ENCODE data around the gene RTL9.
"Not testable (repeated sequence)": the region's sequence is repeated elsewhere in the genome, so short reads cannot be mapped to it uniquely, and the experiment has no call there.

- TF ChIP-seq EZH2 (IDR thresholded peaks at IDR 0.05; ENCODE audit: borderline replicate concordance, low read length); CTCF (conservative IDR thresholded peaks at IDR 0.05 in 1 of 2, IDR thresholded peaks at IDR 0.05 in 1 of 2; ENCODE audit: extremely low read depth in 1 of 2, insufficient read depth in 1 of 2, low read depth in 1 of 2, low read length in 2 of 2): not testable (repeated sequence)
Observed at GRCh38 chrX:110406250-110406649, 47.6 kb downstream of the RTL9 start.

Measured in mammary epithelial cell (primary cell).